Activated naive CD8-positive, alpha-beta T cell treated with anti-CD3 and anti-CD28 coated beads, Interleukin-2, amount 10 ng/mL, durations not matched to agents 7 days and 5 days (primary cell): ENCODE results near the gene MUC20. TPM values are rescaled to one million over a fixed set of nuclear protein-coding genes. Genes with fewer than 3 reads are reported as not detected.
A peak's percentile ranks its signal among the peaks of the same experiment; 100 is the strongest.
"Not testable (repeated sequence)": the region's sequence is repeated elsewhere in the genome, so short reads cannot be mapped to it uniquely, and the experiment has no call there.

Experiments used
- ATAC-seq: fragments of 150-1000 bp; cut with Tn5 transposase; one replicate; pipeline ENCODE4 v1.10.0; 2021; ENCODE audit warnings: low read depth, moderate library complexity
- POLR2A ChIA-PET: fragments of 350-600 bp; sonication (Branson Sonifier 250); formaldehyde crosslinking; loops from one replicate; lab custom pipeline; 2021; ENCODE audit warnings: antibody characterized with exemption; lab: Charles Lee
- DNase-seq: peaks from one replicate; pipeline ENCODE4 v3.0.0; 2021
- H3K27ac Mint-ChIP-seq: one replicate; pipeline ENCODE4 v1.8.0; 2022; ENCODE audit warnings: mild to moderate bottlenecking, mixed read lengths
- H3K27me3 Mint-ChIP-seq: one replicate; pipeline ENCODE4 v1.8.0; 2022; ENCODE audit warnings: mild to moderate bottlenecking, moderate library complexity, mixed read lengths
- H3K36me3 Mint-ChIP-seq: one replicate; pipeline ENCODE4 v1.8.0; 2021; ENCODE audit warnings: mild to moderate bottlenecking, mixed read lengths
- H3K4me1 Mint-ChIP-seq: one replicate; pipeline ENCODE4 v1.8.0; 2021; ENCODE audit warnings: mixed read lengths
- H3K4me3 Mint-ChIP-seq: one replicate; pipeline ENCODE4 v1.8.0; 2022; ENCODE audit warnings: mild to moderate bottlenecking, moderate library complexity, mixed read lengths
- H3K9me3 Mint-ChIP-seq: one replicate; pipeline ENCODE4 v1.8.0; 2021; ENCODE audit warnings: mixed read lengths
- total RNA-seq, 2 experiments: library from RNA; stranded (reverse); gene quantifications; one replicate each; pipeline ENCODE4 v1.2.3, GENCODE V29; 2021

Gene MUC20
- total RNA-seq, 2 experiments from 2014 or later: 3.0 to 3.1 TPM

GRCh38 chr3:195688471-195689183 is 32.2 kb upstream of the MUC20 start:
- H3K4me1 Mint-ChIP-seq, ATAC-seq, H3K27ac Mint-ChIP-seq, H3K9me3 Mint-ChIP-seq, H3K27me3 Mint-ChIP-seq, H3K4me3 Mint-ChIP-seq, POLR2A ChIA-PET, DNase-seq: not testable (repeated sequence)
- H3K36me3 Mint-ChIP-seq: peaks cover 36% of the 10 kb centered on the region

- H3K27ac Mint-ChIP-seq, ATAC-seq, H3K4me1 Mint-ChIP-seq, H3K27me3 Mint-ChIP-seq, POLR2A ChIA-PET, H3K9me3 Mint-ChIP-seq, DNase-seq, H3K4me3 Mint-ChIP-seq: not testable (repeated sequence)
- peaks cover 35% of the 10 kb centered on the region for H3K36me3 Mint-ChIP-seq
Measured at GRCh38 chr3:195689184-195690070, 31.4 kb upstream of the MUC20 start.

DNA sequence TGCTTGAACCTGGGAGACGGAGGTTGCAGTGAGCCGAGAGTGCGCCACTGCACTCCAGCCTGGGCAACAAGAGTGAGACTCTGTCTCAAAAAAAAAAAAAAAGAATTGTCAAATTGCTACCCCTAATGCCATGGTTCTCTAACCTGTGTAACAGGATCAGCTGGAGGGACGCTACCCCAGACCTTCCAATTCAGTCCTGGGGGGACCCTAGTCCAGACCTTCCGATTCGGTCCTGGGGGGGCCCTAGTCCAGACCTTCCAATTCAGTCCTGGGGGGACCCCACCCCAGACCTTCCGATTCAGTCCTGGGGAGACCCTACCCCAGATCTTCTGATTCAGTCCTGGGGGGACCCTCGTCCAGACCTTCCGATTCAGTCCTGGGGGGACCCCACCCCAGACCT is 29.8 kb upstream of the MUC20 start:
- ATAC-seq (no peak), DNase-seq (no peak)
- Mint-ChIP-seq H3K4me1 (peaks cover 8% of the 10 kb centered on the region), H3K9me3 (no peaks in the 10 kb centered on the region), H3K36me3 (peaks cover 34% of the 10 kb centered on the region), H3K4me3 (no peak overlapping the region), H3K27ac (no peak overlapping the region), H3K27me3 (no peaks in the 10 kb centered on the region)
- POLR2A ChIA-PET: interaction anchor here (0.7 kb wide), 1 partner anchor 9 kb away, joined by 3 read pairs; no protein-coding TSS in a partner anchor

DNA sequence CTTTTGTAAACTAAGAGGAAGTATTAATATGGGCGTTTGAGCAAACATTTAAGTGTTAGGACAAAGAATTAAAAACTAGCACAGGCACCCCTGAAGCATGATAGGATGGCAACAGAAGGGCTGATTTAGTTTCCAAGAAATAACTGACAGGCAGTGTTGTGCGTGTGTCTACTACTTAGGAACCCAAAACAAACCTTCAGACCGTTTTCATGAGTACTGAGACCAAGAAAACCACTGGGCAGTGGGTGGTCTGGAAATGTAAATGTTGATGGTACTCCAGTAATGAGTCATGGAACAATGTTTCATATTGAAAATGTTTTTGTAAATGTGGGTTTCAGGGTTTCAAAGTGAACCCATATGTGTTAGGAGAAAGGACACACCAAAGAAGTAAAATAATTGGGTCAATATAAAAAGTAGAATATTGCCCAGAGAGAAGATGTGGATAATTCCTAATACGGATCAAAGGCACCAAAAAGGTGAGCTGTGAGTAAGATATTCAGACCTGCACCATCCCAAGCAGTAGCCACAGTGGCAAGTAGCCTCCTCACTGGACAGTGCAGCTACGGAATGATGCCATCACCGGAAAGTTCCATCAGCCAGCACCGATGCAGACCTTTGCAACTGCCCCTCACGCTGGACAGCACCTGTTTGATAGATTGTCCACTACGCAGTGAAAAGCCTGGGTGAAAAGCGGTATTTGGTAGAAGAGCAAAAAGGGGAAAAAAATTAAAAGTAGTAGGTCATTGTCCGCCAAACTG is 29.0 kb upstream of the MUC20 start:
- H3K27me3 Mint-ChIP-seq, H3K9me3 Mint-ChIP-seq, H3K4me3 Mint-ChIP-seq, ATAC-seq, H3K27ac Mint-ChIP-seq, H3K4me1 Mint-ChIP-seq, DNase-seq, POLR2A ChIA-PET: not testable (repeated sequence)
- H3K36me3 Mint-ChIP-seq: peaks cover 36% of the 10 kb centered on the region

- peaks cover 39% of the 10 kb centered on the region for H3K36me3 Mint-ChIP-seq
- no peaks in the 10 kb centered on the region for H3K27me3 Mint-ChIP-seq
- no peak for DNase-seq
Measured at GRCh38 chr3:195692354-195692685, 28.5 kb upstream of the MUC20 start.

DNA sequence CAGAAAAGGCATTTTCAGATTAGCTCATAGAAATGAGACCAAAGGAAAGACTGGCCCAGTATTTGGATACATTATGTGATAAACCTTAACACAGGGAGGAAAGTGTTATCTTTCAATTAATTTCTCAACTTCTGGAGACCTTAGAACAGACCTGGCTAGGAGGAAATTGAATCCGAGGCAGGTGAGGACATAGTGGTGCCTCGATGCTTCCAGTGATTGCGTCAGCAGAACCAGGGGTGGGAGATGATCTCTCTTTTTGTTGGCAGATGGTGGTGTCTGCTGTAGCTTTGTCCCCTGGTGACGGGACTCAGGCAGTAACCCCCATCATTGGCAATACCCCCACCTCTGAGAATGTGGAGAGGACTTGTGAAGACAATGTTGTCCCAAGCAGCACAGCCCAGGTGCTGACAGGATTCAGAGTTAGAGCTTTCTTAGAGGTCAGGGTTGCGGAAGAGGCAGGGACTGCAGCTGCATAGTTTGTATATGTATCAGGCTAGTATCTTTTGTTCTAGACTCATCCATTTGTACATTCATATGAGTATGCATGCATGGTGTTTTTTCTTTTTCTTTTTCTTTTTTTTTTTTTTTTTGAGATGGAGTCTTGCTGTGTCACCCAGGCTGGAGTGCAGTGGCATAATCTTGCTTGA is 27.9 kb upstream of the MUC20 start:
- Mint-ChIP-seq H3K27me3 (no peaks in the 10 kb centered on the region), H3K9me3 (no peaks in the 10 kb centered on the region), H3K4me3 (no peak overlapping the region), H3K36me3 (peaks cover 41% of the 10 kb centered on the region), H3K27ac (no peak overlapping the region), H3K4me1 (peaks cover 8% of the 10 kb centered on the region)
- ATAC-seq: no peak
- POLR2A ChIA-PET: no interaction called here
- DNase-seq: no peak

More at GRCh38 chr3:195692354-195692685, 28.5 kb upstream of the MUC20 start:
- Mint-ChIP-seq H3K9me3 (no peaks in the 10 kb centered on the region), H3K4me1 (peaks cover 8% of the 10 kb centered on the region), H3K27ac (no peak overlapping the region), H3K4me3 (no peak overlapping the region)
- ATAC-seq: no peak
- POLR2A ChIA-PET: no interaction called here

GRCh38 chr3:195693428-195694216 is 27.2 kb upstream of the MUC20 start:
- peaks cover 41% of the 10 kb centered on the region for H3K36me3 Mint-ChIP-seq
- POLR2A ChIA-PET: no interaction called here
- DNase-seq (no peak), ATAC-seq (no peak)
- no peaks in the 10 kb centered on the region for H3K9me3 Mint-ChIP-seq
- no peaks in the 10 kb centered on the region for H3K27me3 Mint-ChIP-seq
- H3K27ac Mint-ChIP-seq: no peak overlapping the region
- H3K4me3 Mint-ChIP-seq: no peak overlapping the region
- peaks cover 8% of the 10 kb centered on the region for H3K4me1 Mint-ChIP-seq

- ATAC-seq, H3K4me3 Mint-ChIP-seq, H3K4me1 Mint-ChIP-seq, H3K9me3 Mint-ChIP-seq, H3K27ac Mint-ChIP-seq, POLR2A ChIA-PET, DNase-seq, H3K27me3 Mint-ChIP-seq: not testable (repeated sequence)
- H3K36me3 Mint-ChIP-seq: peaks cover 41% of the 10 kb centered on the region
Measured at GRCh38 chr3:195694217-195695076, 26.3 kb upstream of the MUC20 start.

- H3K9me3 Mint-ChIP-seq: no peaks in the 10 kb centered on the region
- POLR2A ChIA-PET: interaction anchor here (0.5 kb wide), 1 partner anchor 156 kb away, joined by 3 read pairs; no protein-coding TSS in a partner anchor
- H3K4me3 Mint-ChIP-seq: no peak overlapping the region
- DNase-seq: no peak
- peaks cover 3% of the 10 kb centered on the region for H3K4me1 Mint-ChIP-seq
- peaks cover 40% of the 10 kb centered on the region for H3K36me3 Mint-ChIP-seq
- no peak overlapping the region for H3K27ac Mint-ChIP-seq
- ATAC-seq: peak; percentile 12
- no peaks in the 10 kb centered on the region for H3K27me3 Mint-ChIP-seq
Measured at GRCh38 chr3:195696632-195697278, 24.0 kb upstream of the MUC20 start.

DNA sequence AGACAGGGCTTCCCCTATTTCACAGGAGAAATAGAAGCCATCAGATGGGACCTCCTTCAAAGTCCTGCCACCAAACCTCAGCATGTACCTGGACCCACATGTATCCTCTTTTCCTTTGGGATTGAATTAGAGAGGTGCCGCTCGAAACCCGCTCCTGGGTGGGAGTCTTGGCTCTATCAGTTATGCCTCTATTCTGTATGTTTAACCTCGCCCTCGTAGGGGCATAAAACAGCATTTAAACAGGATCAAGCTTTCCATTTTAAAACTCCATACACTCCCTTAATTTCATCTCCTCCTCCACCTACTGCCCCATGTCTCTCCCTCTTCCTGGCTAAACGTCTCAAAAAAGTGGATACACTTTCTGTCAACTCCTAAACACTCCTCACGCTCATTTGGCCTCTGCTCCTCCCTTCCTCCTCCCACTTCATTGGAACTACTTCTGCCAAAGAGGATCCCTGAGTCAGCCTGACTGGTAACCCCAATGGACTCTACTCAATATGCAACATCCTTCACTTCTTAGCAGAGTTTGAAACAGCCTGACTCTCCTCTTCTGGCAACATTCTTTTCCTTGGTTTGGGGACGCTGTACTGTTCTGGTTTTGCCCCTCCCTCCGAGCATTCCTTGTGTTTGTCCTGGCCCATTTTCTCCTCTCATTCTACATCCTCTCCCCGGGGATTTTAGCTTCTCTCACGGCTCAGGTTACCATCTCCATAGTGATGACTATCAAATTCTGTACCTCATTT is 23.0 kb upstream of the MUC20 start:
- H3K9me3 Mint-ChIP-seq: no peaks in the 10 kb centered on the region
- H3K36me3 Mint-ChIP-seq: peaks cover 30% of the 10 kb centered on the region
- POLR2A ChIA-PET: no interaction called here
- no peak overlapping the region for H3K4me3 Mint-ChIP-seq
- H3K4me1 Mint-ChIP-seq: peaks cover 1% of the 10 kb centered on the region
- no peak overlapping the region for H3K27ac Mint-ChIP-seq
- H3K27me3 Mint-ChIP-seq: no peaks in the 10 kb centered on the region
- ATAC-seq (no peak), DNase-seq (no peak)

GRCh38 chr3:195698325-195698646 is 22.5 kb upstream of the MUC20 start:
- peaks cover 26% of the 10 kb centered on the region for H3K36me3 Mint-ChIP-seq
- no peak overlapping the region for H3K27ac Mint-ChIP-seq
- H3K9me3 Mint-ChIP-seq: no peaks in the 10 kb centered on the region
- no peaks in the 10 kb centered on the region for H3K27me3 Mint-ChIP-seq
- DNase-seq (no peak), ATAC-seq (no peak)
- H3K4me3 Mint-ChIP-seq: no peak overlapping the region
- peaks cover 1% of the 10 kb centered on the region for H3K4me1 Mint-ChIP-seq
- POLR2A ChIA-PET: no interaction called here
